Transverse colon (tissue), 4 donors: ENCODE measurements around the gene KIF12. TPM values are rescaled to one million over a fixed set of nuclear protein-coding genes. Genes with fewer than 3 reads are reported as not detected.
A peak's percentile ranks its signal among the peaks of the same experiment; 100 is the strongest.

Experiments
- DNase-seq: peaks from one replicate; pipeline ENCODE4 v3.0.0-alpha.2; 2019
- H3K27ac ChIP-seq, 4 donors: fragments of 200-600 bp; sonication (generic); 2 replicates each; pipeline ENCODE4 v1.5.1; 2016 to 2018; ENCODE audit warnings: inconsistent platforms in 4 of 4
- H3K27me3 ChIP-seq: fragments of 200-600 bp; sonication (generic); 2 replicates; pipeline ENCODE4 v1.5.1; 2017; ENCODE audit warnings: inconsistent platforms
- H3K36me3 ChIP-seq, 4 donors: fragments of 200-600 bp; sonication (generic); 2 replicates each; pipeline ENCODE4 v1.5.1; 2017 to 2019; ENCODE audit warnings: inconsistent platforms in 4 of 4
- H3K4me1 ChIP-seq, 4 donors: fragments of 200-600 bp; sonication (generic); 2 replicates each; pipeline ENCODE4 v1.5.1; 2017 to 2020; ENCODE audit warnings: inconsistent platforms in 4 of 4
- H3K4me3 ChIP-seq, 4 donors: fragments of 200-600 bp; sonication (generic); 1 replicate in 1 of 4; 2 replicates in 3 of 4; pipeline versions ENCODE4 v1.5.1 to v1.6.1; 2017 to 2019; ENCODE audit warnings: inconsistent platforms in 4 of 4
- H3K9me3 ChIP-seq, 2 donors: fragments of 200-600 bp; sonication (generic); 2 replicates each; pipeline ENCODE4 v1.5.1; 2017 to 2019; ENCODE audit warnings: inconsistent platforms in 2 of 2
- CTCF ChIP-seq, 5 experiments: fragments of 200-600 bp in 3 of 5; fragments of 450-650 bp in 2 of 5; sonication (generic) in 3 of 5; IDR thresholded peaks; 1 replicate in 2 of 5; 2 replicates in 3 of 5; pipeline ENCODE4 v1.5.1; 2016 to 2017; ENCODE audit warnings: antibody characterized with exemption in 5 of 5, inconsistent platforms in 3 of 5, mild to moderate bottlenecking in 2 of 5, moderate library complexity in 1 of 5
- EP300 ChIP-seq: sonication (generic); formaldehyde crosslinking; IDR thresholded peaks from one replicate; pipeline ENCODE4 v1.6.1; 2017; ENCODE audit warnings: antibody characterized with exemption, low read depth
- POLR2A ChIP-seq: fragments of 450-650 bp; IDR thresholded peaks from one replicate; pipeline ENCODE4 v1.6.1; 2016; ENCODE audit warnings: antibody characterized with exemption, mild to moderate bottlenecking, moderate library complexity
- POLR2AphosphoS5 ChIP-seq, 3 donors: sonication (generic); formaldehyde crosslinking; IDR thresholded peaks; one replicate each; pipeline ENCODE4 v1.6.1; 2016; ENCODE audit warnings: antibody characterized with exemption in 3 of 3
- WGBS, 2 donors: methylation state at CpG; one replicate each; pipeline ENCODE4 v1.1.5; 2018; ENCODE audit warnings: low coverage in 1 of 2; 5-methylcytosine and 5-hydroxymethylcytosine counted together
- in situ Hi-C, 4 donors: fragments of 200-750 bp; cut with MboI; loops; one replicate each; pipeline versions ENCODE4 v1.15.0 to v1.15.1; 2017; ENCODE audit warnings: low sequenced_read_pairs in 3 of 4, low pct_ligation_motif_present in 1 of 4, low pct_unique_long_range_greater_than_20kb in 1 of 4
- intact Hi-C: fragments of 100-400 bp; cut with DNase I; formaldehyde crosslinking; loops from one replicate; pipeline ENCODE4 v1.15.1; 2023; ENCODE audit warnings: low total_unique reads
- total RNA-seq, 4 donors: library from RNA; depleted of rRNA; stranded (reverse); fragments of >200 nt; gene quantifications; one replicate each; pipeline ENCODE4 v1.1.0, GENCODE V29; 2016

Gene KIF12
- total RNA-seq, 4 donors from 2014 or later = 10.6 to 37.2 (median 20.0) TPM

GRCh38 chr9:114077162-114077837 is 21.8 kb downstream of the KIF12 start:
- 57% methylated on average over 7 of the region's 7 CpGs; no CpG with 5 or more reads in 1 of the 2 donors for WGBS, 2 donors
- Histone ChIP-seq H3K9me3 (no peaks in the 10 kb centered on the region), H3K36me3 (no peaks in the 10 kb centered on the region), H3K4me1 (peaks cover 0 to 29% (median 21%) of the 10 kb centered on the region in 4 donors), H3K4me3 (no peak overlapping the region), H3K27me3 (peaks cover 3% of the 10 kb centered on the region), H3K27ac (no peak overlapping the region)
- intact Hi-C loops = no loop called here
- TF ChIP-seq POLR2A (no peak), EP300 (no peak)
- DNase-seq = no peak
- in situ Hi-C loops = loop anchor here in 1 of 4 donors (25.0 kb wide), 1 partner anchor 210 kb away; no protein-coding TSS in a partner anchor

- intact Hi-C loops = no loop called here
- TF ChIP-seq CTCF (IDR thresholded peaks at IDR 0.05) (no peak), POLR2A (no peak), EP300 (no peak), POLR2AphosphoS5 (IDR thresholded peaks at IDR 0.05) (no peak)
- DNase-seq = no peak
- Histone ChIP-seq H3K36me3 (no peaks in the 10 kb centered on the region), H3K4me3 (no peak overlapping the region), H3K27ac (no peak overlapping the region), H3K9me3 (no peaks in the 10 kb centered on the region), H3K27me3 (peaks cover 3% of the 10 kb centered on the region), H3K4me1 (peaks cover 0 to 26% (median 17%) of the 10 kb centered on the region in 4 donors)
- in situ Hi-C loops = loop anchor here in 1 of 4 donors (25.0 kb wide), 1 partner anchor 211 kb away; no protein-coding TSS in a partner anchor
- 86 to 100% methylated on average over 3 to 14 of the region's 14 CpGs for WGBS, 2 donors
These were observed 22.6 kb downstream of the KIF12 start for GRCh38 chr9:114076237-114077161.

- no peak overlapping the region for H3K4me3 ChIP-seq
- H3K4me1 ChIP-seq = peaks cover 0 to 20% (median 10%) of the 10 kb centered on the region in 4 donors
- intact Hi-C loops (no loop called here), in situ Hi-C loops (loop anchor here in 1 of 4 donors (25.0 kb wide), 1 partner anchor 212 kb away; no protein-coding TSS in a partner anchor)
- TF ChIP-seq POLR2AphosphoS5 (IDR thresholded peaks at IDR 0.05) (no peak), EP300 (no peak), POLR2A (no peak), CTCF (IDR thresholded peaks at IDR 0.05) (no peak)
- peaks cover 3% of the 10 kb centered on the region for H3K27me3 ChIP-seq
- no peak overlapping the region for H3K27ac ChIP-seq
- DNase-seq = no peak
- no peaks in the 10 kb centered on the region for H3K9me3 ChIP-seq
- no peaks in the 10 kb centered on the region for H3K36me3 ChIP-seq
- 66 to 83% methylated on average over 3 to 4 of the region's 4 CpGs for WGBS, 2 donors
These were observed 23.5 kb downstream of the KIF12 start for GRCh38 chr9:114075602-114076001.

GRCh38 chr9:114072184-114073140 is 26.6 kb downstream of the KIF12 start:
- H3K27ac ChIP-seq = no peak overlapping the region
- peak; percentile 45 for DNase-seq
- no peak for TF ChIP-seq CTCF (IDR thresholded peaks at IDR 0.05)
- no peak for TF ChIP-seq POLR2A
- no peak for TF ChIP-seq POLR2AphosphoS5 (IDR thresholded peaks at IDR 0.05)
- no peak for TF ChIP-seq EP300
- H3K9me3 ChIP-seq = no peaks in the 10 kb centered on the region
- WGBS, 2 donors = 63% methylated on average over 14 of the region's 14 CpGs; no CpG with 5 or more reads in 1 of the 2 donors
- H3K36me3 ChIP-seq = no peaks in the 10 kb centered on the region
- H3K27me3 ChIP-seq = peaks cover 3% of the 10 kb centered on the region
- in situ Hi-C loops (no loop called here), intact Hi-C loops (no loop called here)
- H3K4me1 ChIP-seq = peaks cover 0 to 9% (median 4%) of the 10 kb centered on the region in 4 donors
- H3K4me3 ChIP-seq = no peak overlapping the region
